ENCODE results near the gene NDUFAB1.
"Not testable (repeated sequence)": the region's sequence is repeated elsewhere in the genome, so short reads cannot be mapped to it uniquely, and the experiment has no call there.

The NDUFAB1 gene

DNA sequence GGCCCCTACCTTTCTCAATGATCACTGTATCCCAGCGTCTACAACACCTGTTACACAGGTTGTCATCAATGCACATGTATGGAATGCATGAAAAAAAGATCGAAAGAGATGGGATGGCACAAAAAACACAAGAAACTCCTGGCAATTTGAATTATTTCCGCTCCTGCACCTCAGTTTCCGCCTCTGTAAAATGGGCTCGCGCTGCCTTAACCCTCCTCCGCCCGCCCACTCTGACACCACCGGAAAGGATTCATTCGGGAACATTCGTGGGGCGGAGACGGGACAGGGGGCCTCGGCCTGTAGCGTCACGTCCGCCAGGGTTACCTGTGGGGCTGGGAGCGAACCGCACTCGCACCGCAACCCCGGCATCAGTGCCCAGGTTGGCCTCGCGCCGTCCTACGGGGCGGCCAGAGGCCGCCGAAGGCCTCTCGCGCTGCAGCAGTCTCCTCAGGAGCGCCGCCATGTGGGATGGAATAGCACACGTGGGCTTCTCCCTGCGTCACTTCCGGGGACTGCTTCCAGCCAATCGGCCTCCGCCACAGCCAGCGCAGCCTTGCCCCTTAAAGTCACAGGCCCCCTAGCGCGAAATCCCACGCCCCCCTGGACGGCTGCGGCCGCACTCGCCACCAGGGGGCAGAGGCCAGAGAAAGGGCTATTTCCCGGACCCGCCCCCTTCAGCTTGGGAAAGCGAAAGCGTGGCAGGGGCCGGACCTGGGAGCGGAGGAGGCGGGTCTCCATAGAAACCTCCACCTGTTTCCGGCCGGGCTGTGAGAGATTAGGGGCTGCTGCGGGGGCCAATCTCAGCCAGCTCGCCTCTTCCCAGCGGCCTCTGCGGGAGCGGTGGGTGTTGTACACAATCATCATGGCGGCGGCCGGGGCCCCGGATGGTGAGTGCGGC lies 39.0 kb downstream of the NDUFAB1 start, which contains the start of the genes EARS2 and UBFD1:
EARS2 (minus strand) TSS at position 470 of the 898 bp plus-strand sequence; CDS start at position 463, 7 bp downstream.
UBFD1 (plus strand) TSS at position 847 of the 898 bp plus-strand sequence; CDS start at position 863, 16 bp downstream.
- peak; percentile 65 to 100 (median 96) for DNase-seq

- no peak for DNase-seq
Observed at GRCh38 chr16:23554536-23554935, 41.6 kb downstream of the NDUFAB1 start.

DNA sequence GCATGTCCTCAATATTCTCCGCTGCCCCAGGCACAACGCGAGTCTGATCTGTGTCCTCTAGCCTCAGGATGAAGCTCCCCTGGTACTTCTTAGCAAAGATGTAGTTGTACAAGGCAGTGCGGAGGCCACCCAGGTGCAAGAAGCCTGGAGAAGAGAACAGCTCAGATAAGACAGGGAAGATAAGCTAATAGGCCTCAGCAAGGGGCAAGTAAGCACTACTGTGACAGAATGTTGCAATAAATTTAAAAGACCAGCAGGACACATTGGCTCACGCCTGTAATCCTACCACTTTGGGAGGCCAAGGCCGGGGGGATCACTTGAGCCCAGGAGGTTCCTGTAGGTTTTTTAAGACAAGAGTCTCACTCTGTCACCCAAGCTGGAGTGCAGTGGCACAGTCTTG lies 44.0 kb downstream of the NDUFAB1 start:
- no peak for DNase-seq

- DNase-seq: no peak
Observed at GRCh38 chr16:23549938-23550337, 46.2 kb downstream of the NDUFAB1 start.

GRCh38 chr16:23544436-23544835 lies 51.7 kb downstream of the NDUFAB1 start:
- no peak for DNase-seq

DNA sequence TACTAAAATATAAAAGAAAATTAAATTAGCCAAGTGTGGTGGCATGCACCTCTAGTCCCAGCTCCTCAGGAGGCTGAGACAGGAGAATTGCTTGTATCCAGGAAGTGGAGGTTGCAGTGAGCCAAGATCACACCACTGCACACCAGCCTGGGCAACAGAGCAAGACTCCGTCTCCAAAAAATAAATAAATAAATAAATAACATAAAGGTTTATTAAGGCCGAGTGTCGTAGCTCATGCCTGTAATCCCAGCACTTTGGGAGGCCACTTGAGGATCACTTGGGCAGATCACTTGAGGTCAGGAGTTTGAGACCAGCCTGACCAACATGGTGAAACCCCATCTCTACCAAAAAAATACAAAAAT lies 55.3 kb downstream of the NDUFAB1 start:
- DNase-seq: not testable (repeated sequence)

DNA sequence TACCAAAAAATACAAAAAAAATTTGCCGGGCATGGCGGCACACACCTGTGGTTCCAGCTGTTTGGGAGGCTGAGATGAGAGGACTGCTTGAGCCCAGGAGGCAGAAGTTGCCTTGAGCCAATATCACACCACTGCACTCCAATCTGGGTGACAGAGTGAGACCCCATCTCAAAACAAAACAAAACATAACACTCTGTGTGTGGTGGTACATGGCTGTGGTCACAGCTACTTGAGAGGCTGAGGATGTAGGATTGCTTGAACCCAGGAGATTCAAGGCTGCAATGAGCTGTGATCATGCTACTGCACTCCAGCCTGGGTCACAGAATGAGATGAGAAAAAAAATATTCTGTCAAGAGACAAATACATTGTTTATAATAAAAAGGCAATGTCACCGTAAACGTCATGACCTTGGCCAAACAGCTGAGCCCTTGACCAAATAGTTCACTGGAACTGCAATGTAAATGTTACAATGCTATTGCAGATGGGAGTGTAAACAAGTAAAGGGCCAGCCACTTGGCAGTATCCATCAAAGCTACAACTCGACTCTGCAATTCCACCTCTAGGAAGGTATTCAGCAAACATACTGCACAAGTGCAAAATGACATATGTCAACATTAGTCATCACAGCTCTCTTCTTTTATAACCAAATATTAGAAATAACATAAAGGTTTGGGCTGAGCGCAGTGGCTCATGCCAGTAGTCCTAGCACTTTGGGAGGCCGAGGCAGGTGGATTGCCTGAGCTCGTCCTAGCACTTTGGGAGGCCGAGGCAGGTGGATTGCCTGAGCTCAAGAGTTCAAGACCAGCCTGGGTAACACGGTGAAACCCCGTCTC lies 55.9 kb downstream of the NDUFAB1 start:
- no peak for DNase-seq

DNA sequence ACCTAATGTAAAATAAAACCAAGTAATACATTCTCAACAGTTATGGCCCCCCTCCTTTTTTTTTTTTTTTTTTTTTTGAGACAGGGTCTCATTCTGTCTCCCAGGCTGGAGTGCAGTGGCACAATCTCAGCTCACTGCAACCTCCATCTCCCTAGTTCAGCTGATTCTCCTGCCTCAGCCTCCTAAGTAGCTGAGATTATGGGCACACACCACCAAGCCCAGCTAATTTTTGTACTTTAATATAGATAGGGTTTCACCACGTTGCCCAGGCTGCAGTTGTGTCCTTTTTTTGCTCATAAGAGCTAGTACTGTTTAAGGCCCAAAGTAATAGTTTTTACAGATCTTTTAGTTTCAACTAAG lies 57.2 kb downstream of the NDUFAB1 start:
- DNase-seq: no peak

- DNase-seq: no peak
Observed at GRCh38 chr16:23537390-23537789, 58.7 kb downstream of the NDUFAB1 start.

DNA sequence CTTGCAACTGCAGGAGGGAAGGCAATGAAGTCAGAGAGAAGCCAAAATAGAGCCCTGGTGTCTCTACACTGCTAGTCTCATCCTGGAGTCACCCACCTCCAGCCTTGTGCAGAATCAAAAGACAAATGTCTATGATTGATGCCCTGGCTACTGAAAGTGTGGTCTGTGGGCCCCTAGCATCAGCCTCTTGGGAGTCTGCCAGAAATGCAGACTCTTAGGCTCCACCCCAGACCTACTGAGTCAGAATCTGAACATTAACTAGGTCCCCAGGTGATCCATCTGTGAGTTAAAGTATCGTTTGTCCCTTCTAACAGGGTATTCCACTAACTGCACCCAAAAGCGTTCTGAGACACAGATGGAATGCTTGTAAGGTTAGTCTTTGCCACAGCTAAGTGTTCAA lies 60.2 kb downstream of the NDUFAB1 start:
- no peak for DNase-seq

DNA sequence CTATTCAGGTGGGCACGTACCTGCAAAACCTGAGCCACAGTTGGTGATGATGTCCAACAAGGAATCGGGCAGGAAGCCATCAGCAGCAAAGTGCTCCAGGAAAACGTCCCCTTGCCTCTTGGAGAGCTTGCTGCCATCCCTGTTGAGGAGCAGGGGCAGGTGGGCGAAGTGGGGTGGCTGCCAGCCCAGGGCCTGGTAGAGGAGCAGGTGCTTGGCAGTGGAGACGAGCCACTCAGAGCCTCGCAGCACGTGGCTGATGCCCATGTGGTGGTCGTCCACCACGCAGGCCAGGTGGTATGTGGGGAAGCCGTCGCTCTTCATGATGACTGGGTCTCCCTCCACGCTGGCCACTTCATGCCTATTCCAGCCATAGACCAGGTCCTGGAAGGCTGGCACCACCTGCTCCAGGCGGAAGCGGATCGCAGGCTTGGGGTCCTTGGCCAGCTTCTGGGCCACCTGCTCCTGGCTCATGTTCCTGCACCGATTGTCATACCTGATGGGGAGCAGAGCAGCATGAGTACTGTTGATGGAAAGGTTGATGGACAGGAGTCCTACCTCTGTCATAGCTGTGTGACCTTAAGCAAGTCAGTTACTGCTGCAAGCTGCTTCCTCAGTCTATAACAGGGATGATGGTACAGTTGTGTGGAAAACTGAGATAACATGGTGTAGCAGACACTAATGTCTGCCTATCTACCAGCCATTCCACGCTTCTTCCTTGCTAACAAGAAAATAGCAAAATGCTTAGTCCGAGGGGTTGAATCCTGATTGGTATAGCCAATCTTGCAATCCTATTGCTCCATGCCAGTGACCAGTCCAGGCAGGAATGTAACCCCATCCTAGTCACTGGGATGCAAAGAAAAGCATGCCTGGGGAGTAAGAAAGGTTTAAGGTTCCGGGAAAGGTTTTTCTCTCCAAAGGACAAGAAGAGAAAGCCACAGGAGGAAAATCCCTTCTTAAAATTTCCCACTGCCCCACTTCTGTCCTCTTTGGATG lies 61.0 kb downstream of the NDUFAB1 start:
- DNase-seq: no peak

DNA sequence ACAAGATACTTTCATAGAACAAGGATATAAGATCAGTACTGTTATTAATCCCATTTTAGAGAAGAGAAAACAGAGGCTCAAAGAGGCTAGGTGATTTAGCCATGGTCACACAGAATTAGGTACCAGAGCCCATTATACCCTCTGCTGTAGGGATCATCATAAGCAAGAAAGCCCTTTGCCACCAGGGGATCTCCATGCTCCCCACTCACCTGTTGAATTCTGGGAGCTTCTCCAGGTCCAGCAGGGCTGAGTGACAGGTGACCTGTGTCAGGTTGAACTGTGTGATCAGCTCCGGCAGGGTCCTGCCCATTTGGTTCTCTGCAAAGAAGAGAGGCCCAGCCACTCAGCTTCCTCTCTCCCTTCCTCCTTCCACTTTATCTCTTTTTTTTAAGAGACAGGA lies 63.7 kb downstream of the NDUFAB1 start:
- no peak for DNase-seq

All from nucleus accumbens (tissue), 56 donors.